Osteoblast (primary cell): Measurements from ENCODE around the gene GNB3. TPM values are rescaled to one million over a fixed set of nuclear protein-coding genes. Genes with fewer than 3 reads are reported as not detected.

Experiments
- DNase-seq: peaks from one replicate; pipeline ENCODE4 v3.0.0; 2011; ENCODE audit warnings: low spot score, mixed read lengths; ENCODE audit not compliant: insufficient read length; ENCODE audit errors: missing footprints
- H2AFZ ChIP-seq: 2 replicates; pipeline ENCODE4 v1.6.0; 2011; ENCODE audit warnings: mild to moderate bottlenecking, low read length
- H3K27ac ChIP-seq: 2 replicates; pipeline ENCODE4 v1.5.1; 2011; ENCODE audit warnings: mild to moderate bottlenecking, low read depth, low read length, moderate library complexity
- H3K27me3 ChIP-seq: 2 replicates; pipeline ENCODE4 v1.6.0; 2012; ENCODE audit warnings: mild to moderate bottlenecking, control low read depth, inconsistent platforms, low read length, moderate library complexity; ENCODE audit not compliant: insufficient read depth
- H3K36me3 ChIP-seq: 2 replicates; pipeline ENCODE4 v1.5.1; 2011; ENCODE audit warnings: mild to moderate bottlenecking, low read length, control low read depth, moderate library complexity; ENCODE audit not compliant: insufficient read depth
- H3K4me1 ChIP-seq: 2 replicates; pipeline ENCODE4 v1.5.1; 2011; ENCODE audit warnings: mild to moderate bottlenecking, low read length, control low read depth, moderate library complexity; ENCODE audit not compliant: insufficient read depth
- H3K4me2 ChIP-seq: 2 replicates; pipeline ENCODE4 v1.6.0; 2011; ENCODE audit warnings: mild to moderate bottlenecking, low read length; ENCODE audit not compliant: insufficient read depth
- H3K4me3 ChIP-seq: fragments of 200-600 bp; sonication (generic); 3 replicates; pipeline ENCODE4 v1.5.1; 2012; ENCODE audit warnings: mild to moderate bottlenecking, low read length, inconsistent platforms; ENCODE audit not compliant: insufficient read depth
- H3K79me2 ChIP-seq: 2 replicates; pipeline ENCODE4 v1.6.0; 2012; ENCODE audit warnings: mild to moderate bottlenecking, low read length, control low read depth, inconsistent platforms; ENCODE audit not compliant: insufficient read depth
- H3K9me3 ChIP-seq: 2 replicates; pipeline ENCODE4 v1.5.1; 2011; ENCODE audit warnings: low read depth, low read length, control low read depth
- H4K20me1 ChIP-seq: 2 replicates; pipeline ENCODE4 v1.6.0; 2012; ENCODE audit warnings: mild to moderate bottlenecking, low read length, control low read depth; ENCODE audit not compliant: insufficient read depth
- CTCF ChIP-seq: IDR thresholded peaks from 2 replicates; pipeline ENCODE4 v1.5.1; 2011; ENCODE audit warnings: mild to moderate bottlenecking, low read depth, low read length, moderate library complexity; ENCODE audit errors: extremely low read depth
- total RNA-seq: library from RNA; depleted of rRNA; stranded (reverse); fragments of >200 nt; gene quantifications from 2 replicates; pipeline ENCODE4 v1.2.3, GENCODE V29; 2012

Gene GNB3
- total RNA-seq, 1 donor: 1.4 TPM

GRCh38 chr12:6855322-6855721, 14.6 kb downstream of the GNB3 start:
- no peaks in the 10 kb centered on the region for H3K9me3 ChIP-seq
- no peaks in the 10 kb centered on the region for H3K27me3 ChIP-seq
- no peak for TF ChIP-seq CTCF
- H3K79me2 ChIP-seq: peaks cover 42% of the 10 kb centered on the region
- peaks cover 3% of the 10 kb centered on the region for H4K20me1 ChIP-seq
- H3K27ac ChIP-seq: no peak overlapping the region
- H3K4me3 ChIP-seq: no peak overlapping the region
- peak; percentile 77 for DNase-seq
- H2AFZ ChIP-seq: no peak overlapping the region
- no peak overlapping the region for H3K4me2 ChIP-seq
- H3K4me1 ChIP-seq: peaks cover 23% of the 10 kb centered on the region
- peaks cover 53% of the 10 kb centered on the region for H3K36me3 ChIP-seq

GRCh38 chr12:6858799-6859198, 18.1 kb downstream of the GNB3 start:
- no peak for TF ChIP-seq CTCF
- peak; percentile 53 for DNase-seq
- Histone ChIP-seq H3K9me3 (no peaks in the 10 kb centered on the region), H3K36me3 (peaks cover 83% of the 10 kb centered on the region), H3K79me2 (peaks cover 33% of the 10 kb centered on the region), H4K20me1 (no peaks in the 10 kb centered on the region), H3K4me1 (peaks cover 10% of the 10 kb centered on the region), H2AFZ (no peak overlapping the region), H3K4me3 (no peak overlapping the region), H3K27me3 (no peaks in the 10 kb centered on the region), H3K4me2 (no peak overlapping the region), H3K27ac (no peak overlapping the region)

GRCh38 chr12:6860116-6860515, 19.4 kb downstream of the GNB3 start:
- Histone ChIP-seq H3K79me2 (peaks cover 20% of the 10 kb centered on the region), H2AFZ (no peak overlapping the region), H3K9me3 (no peaks in the 10 kb centered on the region), H3K27ac (no peak overlapping the region), H4K20me1 (no peaks in the 10 kb centered on the region), H3K4me3 (no peak overlapping the region), H3K36me3 (peaks cover 83% of the 10 kb centered on the region), H3K4me1 (peaks cover 5% of the 10 kb centered on the region), H3K27me3 (no peaks in the 10 kb centered on the region), H3K4me2 (no peak overlapping the region)
- TF ChIP-seq CTCF: no peak
- DNase-seq: no peak

- peaks cover 5% of the 10 kb centered on the region for H3K4me1 ChIP-seq
- no peaks in the 10 kb centered on the region for H3K27me3 ChIP-seq
- H3K9me3 ChIP-seq: no peaks in the 10 kb centered on the region
- H3K4me3 ChIP-seq: no peak overlapping the region
- no peak for TF ChIP-seq CTCF
- no peak overlapping the region for H2AFZ ChIP-seq
- no peak overlapping the region for H3K27ac ChIP-seq
- peaks cover 12% of the 10 kb centered on the region for H3K79me2 ChIP-seq
- no peaks in the 10 kb centered on the region for H4K20me1 ChIP-seq
- H3K4me2 ChIP-seq: no peak overlapping the region
- peaks cover 82% of the 10 kb centered on the region for H3K36me3 ChIP-seq
- DNase-seq: no peak
These were observed 20.2 kb downstream of the GNB3 start for GRCh38 chr12:6860942-6861341.
